ENCODE results near the gene HOXC5.
A peak's percentile ranks its signal among the peaks of the same experiment; 100 is the strongest.

Gene HOXC5

DNA sequence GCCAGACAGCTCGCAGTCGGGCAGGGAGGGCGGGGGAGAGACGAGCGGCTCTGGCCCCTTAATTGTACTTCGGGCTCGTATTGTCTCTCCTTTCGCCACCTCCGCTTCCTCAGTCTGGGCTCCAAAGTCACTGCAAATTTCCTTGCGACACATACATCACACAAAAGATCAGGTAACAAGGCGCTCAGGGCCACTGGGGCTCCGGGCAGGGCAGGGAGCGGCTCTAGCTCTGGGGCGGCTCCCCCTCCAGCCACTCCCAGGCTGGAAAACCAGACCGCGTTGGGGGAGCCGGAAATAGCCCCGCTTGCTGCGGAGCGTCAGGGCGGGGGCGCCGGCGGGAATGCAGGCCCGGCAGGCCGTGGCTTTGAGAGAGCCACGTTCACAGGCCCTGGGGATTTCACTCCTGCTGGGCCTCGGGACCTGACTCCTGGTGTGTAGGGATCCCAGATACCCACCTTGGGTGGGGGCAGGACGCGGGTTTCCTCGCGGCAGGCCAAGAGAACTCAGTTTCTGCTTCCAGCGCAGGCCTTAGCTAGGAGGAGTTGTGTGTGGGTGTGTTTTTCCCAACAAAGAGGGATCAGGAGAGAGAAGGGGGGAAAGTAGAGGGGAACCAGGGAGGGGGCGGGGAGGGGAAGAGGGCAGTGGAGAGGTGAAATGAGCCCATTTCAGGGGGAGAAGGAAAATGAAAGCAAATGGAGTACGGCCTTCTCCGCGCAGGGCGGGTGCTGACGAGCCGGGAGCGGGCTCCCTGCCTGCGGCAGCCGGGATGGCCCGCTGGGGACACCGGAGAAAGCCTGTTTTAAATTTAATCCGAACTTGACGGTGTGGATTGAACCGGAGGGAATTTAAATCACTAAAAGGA lies 37.2 kb upstream of the HOXC5 start:
- no peak for DNase-seq (ENCODE audit: low read depth)

GRCh38 chr12:53996240-53997203 lies 36.3 kb upstream of the HOXC5 start:
- DNase-seq (ENCODE audit: low read depth), result no peak

DNA sequence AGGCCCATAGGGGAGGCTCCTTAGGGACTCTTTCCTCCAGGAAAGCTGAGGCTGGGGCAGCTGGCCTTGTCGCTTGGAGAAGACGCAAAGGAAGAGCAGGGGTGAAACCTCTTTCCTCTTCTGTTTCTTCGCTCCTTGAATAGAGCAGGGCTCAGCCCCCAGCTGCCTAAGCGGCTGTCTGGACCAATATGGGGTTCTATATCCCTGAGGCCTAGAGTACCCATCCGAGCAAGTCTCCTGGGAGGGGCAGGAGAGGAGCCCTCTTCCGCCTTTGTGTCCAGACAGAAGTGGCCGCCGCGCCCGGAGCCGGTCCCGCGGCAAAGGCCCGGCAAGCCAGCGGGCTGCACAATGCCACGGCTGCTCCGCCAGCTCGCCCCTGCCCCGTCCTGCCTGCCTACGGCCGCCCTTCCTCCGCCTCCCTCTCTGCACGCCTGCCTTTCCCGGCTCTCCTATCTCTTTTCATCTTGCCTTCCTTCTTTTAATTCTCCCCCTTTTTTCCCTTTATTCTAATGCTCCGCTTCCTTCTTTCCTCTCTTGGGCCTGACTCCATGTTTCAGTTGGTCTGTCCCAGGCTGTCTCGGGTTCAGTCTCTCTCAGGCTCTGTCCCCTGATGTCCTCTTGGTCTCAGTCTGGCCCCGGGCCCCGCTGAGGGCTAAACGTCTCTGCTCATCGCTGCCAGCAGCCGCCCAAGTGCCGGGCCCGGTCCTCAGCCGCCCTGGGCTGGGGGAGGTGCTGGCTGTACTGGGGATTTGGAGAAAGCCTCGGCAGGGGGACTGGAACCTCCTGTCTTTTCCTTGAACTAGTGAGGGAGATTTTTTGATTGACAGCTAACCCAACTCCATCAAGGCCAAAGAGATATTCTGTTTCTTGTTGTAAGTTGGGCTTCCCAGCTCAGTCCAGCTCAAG lies 35.4 kb upstream of the HOXC5 start:
- DNase-seq (ENCODE audit: low read depth), result no peak

DNA sequence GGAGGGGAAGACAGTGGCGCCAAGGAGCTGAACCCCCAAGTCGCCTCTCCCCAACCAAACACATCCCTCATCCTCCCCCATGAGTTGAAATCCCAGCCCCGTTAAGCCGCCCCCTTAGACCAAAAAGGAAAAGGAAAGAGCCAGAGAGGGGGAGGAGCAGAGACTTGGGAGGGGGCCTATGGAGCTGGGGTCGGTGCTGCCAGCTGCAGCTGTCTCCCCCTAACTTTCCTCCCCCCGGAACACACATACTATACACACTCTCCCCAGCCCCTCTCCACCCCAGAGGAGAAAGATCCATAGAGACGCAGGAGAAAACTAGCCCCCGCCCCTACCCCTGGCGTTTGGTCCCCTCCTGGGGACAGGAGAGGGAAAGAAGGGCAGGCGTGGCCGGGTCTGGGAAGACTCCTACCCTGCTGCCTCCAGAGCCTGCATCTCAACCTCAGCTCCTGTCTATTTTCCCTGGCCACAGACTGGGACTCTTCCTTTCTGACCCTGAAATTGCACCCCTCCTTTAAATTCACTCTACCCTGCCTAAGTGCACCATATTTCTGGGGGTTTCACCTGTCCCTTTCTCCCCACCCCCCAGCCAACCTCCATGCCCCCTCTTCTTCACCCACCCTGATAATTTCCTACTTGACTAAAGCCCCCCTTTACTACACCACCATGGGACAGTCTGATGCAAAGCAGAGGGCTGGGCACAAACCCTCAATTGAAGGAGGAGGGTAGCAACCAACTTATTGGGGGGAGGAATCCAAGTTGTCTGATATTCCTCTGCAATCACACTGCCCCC lies 34.5 kb upstream of the HOXC5 start:
- no peak for DNase-seq (ENCODE audit: low read depth)

- no peak for DNase-seq (ENCODE audit: low read depth)
Observed at GRCh38 chr12:53998900-53999236, 34.0 kb upstream of the HOXC5 start.

- DNase-seq (ENCODE audit: low read depth), result no peak
Observed at GRCh38 chr12:53999559-54000115, 33.2 kb upstream of the HOXC5 start.

GRCh38 chr12:54000116-54001114 lies 32.4 kb upstream of the HOXC5 start, which contains the start of gene HOXC9:
HOXC9 (plus strand) TSS chr12:54000161; CDS start chr12:54000189, 28 bp downstream.
- no peak for DNase-seq (ENCODE audit: low read depth)

DNA sequence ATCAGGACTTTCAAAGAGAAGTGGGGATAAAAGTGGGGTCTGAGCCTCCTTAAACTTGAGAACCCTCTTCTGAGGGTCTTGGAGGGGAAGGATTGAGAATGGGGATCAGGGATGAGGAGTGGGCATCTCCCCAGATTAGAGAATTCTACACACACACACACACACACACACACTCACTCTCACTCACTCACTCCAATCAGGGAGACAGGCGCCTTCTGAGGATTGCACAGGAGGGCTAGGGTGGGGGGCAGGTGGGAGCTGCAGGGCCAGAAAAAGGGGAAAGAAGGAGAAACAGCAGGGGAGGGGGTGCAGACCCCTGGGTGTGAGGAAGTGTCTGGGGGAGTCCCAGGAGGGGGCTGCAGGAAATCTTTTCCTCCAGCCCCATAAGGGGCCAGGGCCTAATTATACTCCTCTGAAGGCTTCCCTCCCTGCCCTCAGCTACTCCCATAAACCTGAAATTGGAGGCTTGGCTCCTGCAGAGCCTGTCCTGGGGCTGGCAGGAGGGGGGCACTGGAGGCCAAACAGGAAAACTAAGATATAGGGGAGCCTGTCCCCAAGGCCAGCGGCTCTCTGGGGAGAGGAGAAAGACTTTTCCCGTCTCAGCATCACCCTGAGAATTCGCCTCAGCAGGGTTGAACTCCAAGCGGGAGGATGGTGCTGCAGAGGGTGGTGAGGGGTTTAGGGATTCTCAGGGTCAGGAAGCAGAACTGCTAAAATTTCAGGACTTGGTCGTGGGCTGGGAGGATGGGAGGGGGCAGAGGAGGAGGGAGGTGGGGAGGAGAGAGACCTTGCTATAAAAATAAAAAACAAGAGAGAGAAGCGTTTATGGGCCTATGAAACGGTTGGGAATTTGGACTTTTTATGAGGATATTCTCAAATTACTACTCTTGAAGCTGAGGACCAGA lies 31.3 kb upstream of the HOXC5 start:
- no peak for DNase-seq (ENCODE audit: low read depth)

DNA sequence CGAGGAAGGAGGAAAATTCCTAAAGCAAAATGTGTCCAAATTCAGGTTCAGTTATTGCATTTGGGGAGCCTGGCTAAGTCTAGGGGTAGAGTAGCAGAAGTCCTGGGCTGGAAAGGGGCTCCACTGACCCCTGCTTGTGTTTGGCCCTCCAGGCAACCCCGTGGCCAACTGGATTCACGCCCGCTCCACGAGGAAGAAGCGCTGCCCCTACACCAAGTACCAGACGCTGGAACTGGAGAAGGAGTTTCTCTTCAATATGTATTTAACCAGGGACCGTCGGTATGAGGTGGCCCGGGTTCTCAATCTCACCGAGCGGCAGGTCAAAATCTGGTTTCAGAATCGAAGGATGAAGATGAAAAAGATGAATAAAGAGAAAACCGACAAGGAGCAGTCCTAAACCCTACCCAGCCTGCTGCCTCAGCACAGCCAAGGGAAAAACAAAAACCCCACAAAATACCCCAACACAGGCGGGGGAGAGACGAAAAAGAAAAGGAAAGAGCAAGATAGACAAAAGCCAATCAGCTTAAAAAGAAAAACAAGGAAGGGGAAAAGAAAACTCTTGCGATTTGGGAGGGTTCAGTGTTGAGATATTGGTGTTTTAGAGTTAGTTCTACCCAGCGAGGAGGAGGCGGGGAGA lies 30.5 kb upstream of the HOXC5 start:
- DNase-seq (ENCODE audit: low read depth), result no peak

DNA sequence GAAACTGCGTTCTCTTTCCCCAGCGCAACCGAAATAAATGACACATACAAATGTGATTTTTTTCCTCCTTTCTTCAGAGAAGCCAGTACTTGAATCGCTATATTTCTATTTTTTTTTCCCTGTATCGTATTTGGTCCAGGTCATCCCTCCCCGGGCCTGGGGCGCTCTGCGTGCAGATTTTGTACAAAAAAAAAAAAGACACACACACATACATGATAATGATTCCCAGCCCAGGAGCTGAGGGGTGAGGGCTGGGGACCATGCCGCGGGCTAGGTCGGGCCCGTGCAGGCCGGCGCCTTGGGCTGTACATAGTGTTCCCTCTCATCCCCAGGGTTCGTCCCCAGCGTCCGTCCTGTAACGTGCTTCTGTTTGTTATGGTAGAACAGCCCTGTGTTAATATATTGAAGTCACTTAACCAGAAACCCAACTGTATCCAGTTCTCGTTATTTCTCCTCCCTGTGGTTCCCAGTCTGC lies 29.9 kb upstream of the HOXC5 start:
- no peak for DNase-seq (ENCODE audit: low read depth)

- DNase-seq (ENCODE audit: low read depth), result no peak
Observed at GRCh38 chr12:54003625-54004024, 29.2 kb upstream of the HOXC5 start.

GRCh38 chr12:54004063-54004840 lies 28.6 kb upstream of the HOXC5 start:
- no peak for DNase-seq (ENCODE audit: low read depth)

DNA sequence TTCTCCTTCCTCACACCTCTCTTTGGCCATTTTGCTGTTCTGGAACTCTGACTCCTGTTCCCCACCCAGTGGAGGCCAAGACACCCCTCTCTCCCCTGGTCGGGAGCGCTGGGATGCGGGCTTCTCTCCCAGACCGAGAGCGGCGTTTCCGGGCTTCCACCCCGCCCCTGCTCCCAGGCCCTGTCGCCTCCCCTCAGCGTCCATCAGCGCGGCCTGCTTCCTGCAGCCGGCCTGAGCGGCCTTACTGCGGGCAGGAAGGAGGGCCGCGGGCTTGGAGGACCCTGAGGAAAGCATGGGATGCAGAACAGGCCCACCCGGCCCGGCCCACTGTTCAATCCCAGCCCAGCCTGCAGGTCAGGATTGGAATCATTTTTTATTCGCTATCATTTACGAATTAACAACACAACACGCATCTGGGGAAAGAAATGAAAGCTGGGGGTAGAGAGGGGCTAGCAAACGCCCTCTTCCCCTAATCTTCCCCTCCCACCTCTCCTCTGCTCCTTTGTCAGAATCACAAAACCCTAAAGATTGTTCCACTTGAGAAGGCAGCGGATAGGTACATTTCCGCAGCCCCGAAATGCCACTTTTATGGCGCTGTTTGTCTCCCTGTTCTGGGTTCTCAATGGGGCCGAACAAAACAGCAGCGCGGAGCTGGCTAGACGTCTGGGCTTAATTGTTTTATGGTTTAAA lies 27.9 kb upstream of the HOXC5 start:
- no peak for DNase-seq (ENCODE audit: low read depth)

DNA sequence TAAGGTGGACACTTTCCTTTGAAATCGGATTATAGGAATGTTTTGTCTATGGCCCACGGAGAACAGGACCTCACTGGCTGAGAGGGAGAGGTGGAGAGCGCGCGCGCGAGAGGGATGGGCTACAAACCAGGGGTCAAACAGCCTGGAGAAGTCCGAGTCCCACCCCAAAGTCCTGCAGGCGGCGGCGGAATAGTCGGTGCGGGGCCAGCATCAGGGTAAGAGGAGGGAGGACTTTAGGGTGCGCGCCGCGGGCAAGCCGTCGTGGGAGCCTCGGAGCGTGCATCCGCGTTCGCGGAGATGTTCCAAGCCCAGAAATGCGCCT lies 27.4 kb upstream of the HOXC5 start:
- no peak for DNase-seq (ENCODE audit: low read depth)

- peak; percentile 81 for DNase-seq (ENCODE audit: low read depth)
Observed at GRCh38 chr12:54005853-54006558, 26.8 kb upstream of the HOXC5 start.

All from activated T-cell treated with anti-CD3 and anti-CD28 coated beads for 48 hours (primary cell).